Mesendoderm (in vitro differentiated cells): Measurements from ENCODE around the gene TRIM40.

Experiments
- DNase-seq: peaks from one replicate; pipeline ENCODE4 v3.0.0; 2013
- H2AK5ac ChIP-seq: 2 replicates; pipeline ENCODE4 v1.6.1; 2013; ENCODE audit warnings: low read length, inconsistent platforms
- H2BK120ac ChIP-seq: 2 replicates; pipeline ENCODE4 v1.6.1; 2013; ENCODE audit warnings: low read depth, mild to moderate bottlenecking, low read length, moderate library complexity, mixed read lengths
- H2BK15ac ChIP-seq: replicated peaks from 2 replicates; pipeline ENCODE4 v1.6.1; 2013; ENCODE audit warnings: low read depth, mild to moderate bottlenecking, moderate library complexity
- H2BK5ac ChIP-seq: 2 replicates; pipeline ENCODE4 v1.6.1; 2013; ENCODE audit warnings: low read length, inconsistent platforms
- H3K18ac ChIP-seq: 2 replicates; pipeline ENCODE4 v1.6.1; 2013; ENCODE audit warnings: mild to moderate bottlenecking, low read length, mixed read lengths
- H3K23ac ChIP-seq: one replicate; pipeline ENCODE4 v1.6.1; 2013; ENCODE audit warnings: low read length
- H3K27ac ChIP-seq: 2 replicates; pipeline ENCODE4 v1.5.1; 2013; ENCODE audit warnings: low read depth, mild to moderate bottlenecking, inconsistent platforms, low read length, moderate library complexity
- H3K27me3 ChIP-seq: 2 replicates; pipeline ENCODE4 v1.6.1; 2013; ENCODE audit warnings: low read length, control low read depth, mild to moderate bottlenecking, inconsistent platforms; ENCODE audit not compliant: insufficient read depth, poor library complexity
- H3K36me3 ChIP-seq: 2 replicates; pipeline ENCODE4 v1.6.1; 2013; ENCODE audit warnings: low read length, inconsistent platforms; ENCODE audit not compliant: control insufficient read depth, insufficient read depth
- H3K4ac ChIP-seq: one replicate; pipeline ENCODE4 v1.6.1; 2013; ENCODE audit warnings: low read depth, mild to moderate bottlenecking, low read length, moderate library complexity
- H3K4me1 ChIP-seq: 2 replicates; pipeline ENCODE4 v1.6.1; 2013; ENCODE audit warnings: low read depth, low read length, inconsistent platforms; ENCODE audit not compliant: control insufficient read depth
- H3K4me2 ChIP-seq: 2 replicates; pipeline ENCODE4 v1.6.1; 2013; ENCODE audit warnings: low read length
- H3K4me3 ChIP-seq: 2 replicates; pipeline ENCODE4 v1.5.1; 2013; ENCODE audit warnings: mild to moderate bottlenecking, low read length
- H3K56ac ChIP-seq: one replicate; pipeline ENCODE4 v1.6.1; 2013; ENCODE audit warnings: low read length
- H3K79me1 ChIP-seq: 2 replicates; pipeline ENCODE4 v1.6.1; 2013; ENCODE audit warnings: low read length, inconsistent platforms
- H3K79me2 ChIP-seq: 2 replicates; pipeline ENCODE4 v1.6.1; 2013; ENCODE audit warnings: mild to moderate bottlenecking, low read length; ENCODE audit not compliant: control insufficient read depth, insufficient read depth
- H3K9ac ChIP-seq: 2 replicates; pipeline ENCODE4 v1.6.1; 2013; ENCODE audit warnings: low read length, inconsistent platforms
- H4K5ac ChIP-seq: one replicate; pipeline ENCODE4 v1.6.1; 2013; ENCODE audit warnings: low read length
- H4K8ac ChIP-seq: one replicate; pipeline ENCODE4 v1.6.1; 2013; ENCODE audit warnings: low read depth, mild to moderate bottlenecking, control low read depth, low read length, moderate library complexity
- WGBS: extraction: QIAGEN DNeasy Blood & Tissue Kit; methylation state at CpG from one replicate; pipeline ENCODE4 v1.1.7; 2013; ENCODE audit warnings: low lambda C conversion rate, missing lambda C conversion rate; ENCODE audit not compliant: insufficient coverage; ENCODE audit errors: extremely low coverage; 5-methylcytosine and 5-hydroxymethylcytosine counted together

The TRIM40 gene

GRCh38 chr6:30157581-30157980 lies 21.6 kb downstream of the TRIM40 start:
- H3K4me2 ChIP-seq = no peak overlapping the region
- no peaks in the 10 kb centered on the region for H3K27me3 ChIP-seq
- H3K18ac ChIP-seq = no peak overlapping the region
- H3K9ac ChIP-seq = no peak overlapping the region
- no peak overlapping the region for H4K5ac ChIP-seq
- H2BK5ac ChIP-seq = no peak overlapping the region
- no peaks in the 10 kb centered on the region for H3K36me3 ChIP-seq
- no peak overlapping the region for H3K56ac ChIP-seq
- no peak overlapping the region for H3K27ac ChIP-seq
- DNase-seq = no peak
- H2AK5ac ChIP-seq = no peak overlapping the region
- no peak overlapping the region for H3K4ac ChIP-seq
- H3K4me3 ChIP-seq = no peak overlapping the region
- H3K79me1 ChIP-seq = no peaks in the 10 kb centered on the region
- no peak overlapping the region for H3K23ac ChIP-seq
- H4K8ac ChIP-seq = no peak overlapping the region
- H3K4me1 ChIP-seq = no peaks in the 10 kb centered on the region
- no peaks in the 10 kb centered on the region for H3K79me2 ChIP-seq
- no peak overlapping the region for H2BK15ac ChIP-seq
- no peak overlapping the region for H2BK120ac ChIP-seq

GRCh38 chr6:30157999-30158398 lies 22.1 kb downstream of the TRIM40 start:
- H3K23ac ChIP-seq = no peak overlapping the region
- no peak overlapping the region for H3K4me3 ChIP-seq
- no peak overlapping the region for H2BK120ac ChIP-seq
- DNase-seq = no peak
- no CpG with 5 or more reads among the region's 2 CpGs for WGBS
- H4K5ac ChIP-seq = no peak overlapping the region
- no peak overlapping the region for H2AK5ac ChIP-seq
- H3K79me1 ChIP-seq = no peaks in the 10 kb centered on the region
- no peak overlapping the region for H4K8ac ChIP-seq
- no peak overlapping the region for H3K18ac ChIP-seq
- no peaks in the 10 kb centered on the region for H3K4me1 ChIP-seq
- H3K27ac ChIP-seq = no peak overlapping the region
- H3K4me2 ChIP-seq = no peak overlapping the region
- H3K79me2 ChIP-seq = no peaks in the 10 kb centered on the region
- H3K27me3 ChIP-seq = no peaks in the 10 kb centered on the region
- no peak overlapping the region for H3K9ac ChIP-seq
- H3K4ac ChIP-seq = no peak overlapping the region
- H3K36me3 ChIP-seq = no peaks in the 10 kb centered on the region
- H2BK5ac ChIP-seq = no peak overlapping the region
- no peak overlapping the region for H3K56ac ChIP-seq
- no peak overlapping the region for H2BK15ac ChIP-seq

GRCh38 chr6:30158475-30159040 lies 22.6 kb downstream of the TRIM40 start:
- no peak overlapping the region for H3K4me2 ChIP-seq
- no peak for DNase-seq
- no peak overlapping the region for H2AK5ac ChIP-seq
- H3K4me1 ChIP-seq = no peaks in the 10 kb centered on the region
- no peaks in the 10 kb centered on the region for H3K27me3 ChIP-seq
- no peak overlapping the region for H3K18ac ChIP-seq
- H3K4me3 ChIP-seq = no peak overlapping the region
- no peak overlapping the region for H3K9ac ChIP-seq
- H3K4ac ChIP-seq = no peak overlapping the region
- WGBS = no CpG with 5 or more reads among the region's 3 CpGs
- no peak overlapping the region for H2BK120ac ChIP-seq
- no peak overlapping the region for H2BK5ac ChIP-seq
- H3K56ac ChIP-seq = no peak overlapping the region
- no peaks in the 10 kb centered on the region for H3K36me3 ChIP-seq
- H4K8ac ChIP-seq = no peak overlapping the region
- no peaks in the 10 kb centered on the region for H3K79me2 ChIP-seq
- H3K79me1 ChIP-seq = no peaks in the 10 kb centered on the region
- H3K23ac ChIP-seq = no peak overlapping the region
- H2BK15ac ChIP-seq = no peak overlapping the region
- H4K5ac ChIP-seq = no peak overlapping the region
- no peak overlapping the region for H3K27ac ChIP-seq

DNA sequence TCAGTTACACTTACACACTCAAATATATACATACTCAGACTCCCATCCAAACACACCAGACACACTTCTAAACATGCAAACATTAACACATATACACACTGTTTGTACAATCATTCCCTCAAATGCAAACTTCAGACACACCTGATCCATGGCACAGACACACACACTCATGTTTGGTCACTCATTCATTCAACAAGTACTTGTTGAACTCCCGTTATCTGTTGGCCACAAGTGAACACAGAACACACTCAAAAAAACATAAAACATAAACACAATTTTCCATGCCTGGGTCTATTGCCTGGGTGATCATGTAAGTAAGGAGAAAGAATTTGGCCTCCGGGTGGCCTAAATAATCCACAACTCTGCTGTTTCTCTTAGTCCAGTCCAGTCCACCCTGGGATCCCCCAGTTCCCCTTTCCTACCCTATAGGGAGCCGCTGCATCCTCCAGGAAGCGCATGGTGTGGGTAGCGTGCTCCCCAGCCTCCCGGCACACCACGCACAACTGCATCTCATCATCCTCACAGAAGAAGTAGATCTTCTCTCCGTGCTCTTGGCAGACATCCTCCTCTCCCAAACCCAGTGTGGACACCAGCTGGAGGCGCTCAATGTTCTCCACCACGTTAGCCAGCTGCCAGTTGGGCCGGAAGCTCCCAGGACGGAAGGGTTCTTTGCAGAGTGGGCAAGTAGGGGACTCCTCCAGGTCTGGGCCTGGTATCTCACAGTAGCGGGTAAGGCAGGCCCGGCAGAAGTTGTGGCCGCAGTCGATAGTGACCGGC lies 24.3 kb downstream of the TRIM40 start:
- no peak overlapping the region for H4K8ac ChIP-seq
- H4K5ac ChIP-seq = no peak overlapping the region
- H2BK15ac ChIP-seq = no peak overlapping the region
- no peak overlapping the region for H3K9ac ChIP-seq
- H3K4me2 ChIP-seq = no peak overlapping the region
- no peak for DNase-seq
- H3K18ac ChIP-seq = no peak overlapping the region
- H3K4ac ChIP-seq = no peak overlapping the region
- no CpG with 5 or more reads among the region's 17 CpGs for WGBS
- H2BK120ac ChIP-seq = no peak overlapping the region
- no peak overlapping the region for H3K4me3 ChIP-seq
- H3K79me1 ChIP-seq = no peaks in the 10 kb centered on the region
- no peaks in the 10 kb centered on the region for H3K27me3 ChIP-seq
- no peak overlapping the region for H2AK5ac ChIP-seq
- H3K36me3 ChIP-seq = no peaks in the 10 kb centered on the region
- no peak overlapping the region for H2BK5ac ChIP-seq
- no peaks in the 10 kb centered on the region for H3K79me2 ChIP-seq
- H3K4me1 ChIP-seq = no peaks in the 10 kb centered on the region
- H3K56ac ChIP-seq = no peak overlapping the region
- H3K23ac ChIP-seq = no peak overlapping the region
- no peak overlapping the region for H3K27ac ChIP-seq

- H3K56ac ChIP-seq = no peak within 1 kb of the TSS
- no peak within 1 kb of the TSS for H4K8ac ChIP-seq
- DNase-seq = no peak
- H2AK5ac ChIP-seq = no peak within 1 kb of the TSS
- H4K5ac ChIP-seq = no peak within 1 kb of the TSS
- H3K4ac ChIP-seq = no peak within 1 kb of the TSS
- no peak within 1 kb of the TSS for H3K27ac ChIP-seq
- H3K4me1 ChIP-seq = no peaks in the 10 kb centered on the region
- H3K79me1 ChIP-seq = no peaks in the 10 kb centered on the region
- H3K36me3 ChIP-seq = no peaks in the 10 kb centered on the region
- no peak within 1 kb of the TSS for H2BK5ac ChIP-seq
- no CpG with 5 or more reads among the region's 4 CpGs for WGBS
- H2BK120ac ChIP-seq = no peak within 1 kb of the TSS
- no peak within 1 kb of the TSS for H3K18ac ChIP-seq
- no peak within 1 kb of the TSS for H3K4me2 ChIP-seq
- H3K9ac ChIP-seq = no peak within 1 kb of the TSS
- H3K4me3 ChIP-seq = no peak within 1 kb of the TSS
- no peaks in the 10 kb centered on the region for H3K79me2 ChIP-seq
- no peak within 1 kb of the TSS for H3K23ac ChIP-seq
- H2BK15ac ChIP-seq = no peak within 1 kb of the TSS
- no peaks in the 10 kb centered on the region for H3K27me3 ChIP-seq
Observed at GRCh38 chr6:30160785-30161531, 25.0 kb downstream of the TRIM40 start, which contains the start of gene TRIM10. Gene TRIM10 (minus strand): TSS chr6:30161211. CDS start chr6:30160858, 353 bp downstream.
